ENCODE data around the gene TBX3. TPM values are rescaled to one million over a fixed set of nuclear protein-coding genes. Genes with fewer than 3 reads are reported as not detected.

Gene TBX3
- total RNA-seq, 1 donor from 2014 or later: 27.2 TPM

DNA sequence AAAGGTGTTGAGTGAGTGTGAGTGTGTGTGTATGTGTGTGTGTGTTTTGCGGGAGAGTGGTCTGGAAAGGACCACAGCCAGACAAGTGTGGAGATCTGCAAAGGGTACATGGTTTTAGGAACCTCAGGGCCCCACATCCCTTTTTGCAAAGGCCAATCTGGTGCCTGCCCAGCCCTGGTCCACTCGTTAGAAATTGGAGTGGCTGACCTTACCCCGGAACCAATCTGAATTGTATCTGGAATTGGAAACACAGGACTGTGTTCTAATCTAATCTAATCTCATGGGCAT lies 11.3 kb upstream of the TBX3 start:
- DNase-seq: no peak
- H3K9me3 ChIP-seq (replicated peaks): no peaks in the 10 kb centered on the region
- H3K27ac ChIP-seq (replicated peaks): no peak overlapping the region
- peaks cover 26% of the 10 kb centered on the region for H3K4me1 ChIP-seq
- intact Hi-C loops (cut with micrococcal nuclease): no loop called here
- H3K36me3 ChIP-seq: no peaks in the 10 kb centered on the region
- TF ChIP-seq CTCF (IDR thresholded peaks at IDR 0.05; ENCODE audit: borderline replicate concordance): no peak
- H3K27me3 ChIP-seq (ENCODE audit: low read depth): peaks cover 100% of the 10 kb centered on the region
- H3K4me3 ChIP-seq: no peak overlapping the region

DNA sequence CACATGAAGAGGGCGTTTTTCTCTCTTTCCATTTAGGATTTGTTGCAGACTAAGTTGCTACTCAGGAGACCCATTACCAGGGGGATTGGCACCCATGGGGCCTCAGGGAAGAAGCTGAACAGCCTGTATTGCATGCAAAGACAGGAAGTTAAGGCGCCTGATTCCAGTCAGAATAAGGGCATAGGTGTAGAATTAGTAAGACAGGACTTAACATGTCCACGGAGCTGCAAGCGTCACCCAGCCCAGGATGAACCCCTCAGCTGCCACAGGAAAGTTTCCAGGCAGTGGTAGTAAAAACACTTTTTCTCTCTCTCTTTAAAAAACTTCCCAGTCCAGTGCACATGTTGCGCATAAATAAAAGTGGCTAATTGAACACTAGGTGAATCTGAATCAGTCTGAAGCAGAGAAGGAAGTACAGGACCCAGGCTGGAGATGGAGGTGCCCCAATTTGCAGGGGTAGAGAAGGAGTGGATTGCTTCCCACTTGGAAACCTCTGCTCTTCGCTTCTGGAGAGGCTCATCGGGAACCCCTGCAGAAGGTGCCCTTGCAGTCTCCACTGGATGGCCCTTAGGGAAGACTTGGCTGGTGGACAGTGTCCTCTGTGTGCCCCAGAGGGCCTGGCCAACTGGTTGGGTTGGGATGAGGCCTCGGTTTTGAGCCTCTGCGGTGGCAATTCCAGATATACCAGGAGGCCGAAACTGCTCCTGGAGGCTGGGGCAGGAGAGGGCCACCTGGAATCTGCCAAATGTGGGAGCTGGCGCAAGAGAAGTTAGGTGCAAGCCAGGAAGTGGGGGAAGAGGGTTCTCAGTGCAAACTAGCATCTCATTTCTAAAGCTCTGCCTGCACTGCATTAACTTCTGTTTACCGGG lies 10.7 kb upstream of the TBX3 start:
- H3K36me3 ChIP-seq: no peaks in the 10 kb centered on the region
- intact Hi-C loops (cut with micrococcal nuclease): no loop called here
- peaks cover 100% of the 10 kb centered on the region for H3K27me3 ChIP-seq (ENCODE audit: low read depth)
- H3K27ac ChIP-seq (replicated peaks): no peak overlapping the region
- H3K9me3 ChIP-seq (replicated peaks): no peaks in the 10 kb centered on the region
- peaks cover 24% of the 10 kb centered on the region for H3K4me1 ChIP-seq
- no peak for TF ChIP-seq CTCF (IDR thresholded peaks at IDR 0.05; ENCODE audit: borderline replicate concordance)
- H3K4me3 ChIP-seq: no peak overlapping the region
- DNase-seq: no peak

GRCh38 chr12:114693532-114693931 lies 9.6 kb upstream of the TBX3 start:
- TF ChIP-seq CTCF (IDR thresholded peaks at IDR 0.05; ENCODE audit: borderline replicate concordance): no peak
- Histone ChIP-seq H3K9me3 (replicated peaks) (no peaks in the 10 kb centered on the region), H3K4me1 (peaks cover 24% of the 10 kb centered on the region), H3K4me3 (no peak overlapping the region), H3K27me3 (ENCODE audit: low read depth) (peaks cover 100% of the 10 kb centered on the region), H3K27ac (replicated peaks) (no peak overlapping the region), H3K36me3 (no peaks in the 10 kb centered on the region)
- DNase-seq: no peak
- intact Hi-C loops (cut with micrococcal nuclease): no loop called here

DNA sequence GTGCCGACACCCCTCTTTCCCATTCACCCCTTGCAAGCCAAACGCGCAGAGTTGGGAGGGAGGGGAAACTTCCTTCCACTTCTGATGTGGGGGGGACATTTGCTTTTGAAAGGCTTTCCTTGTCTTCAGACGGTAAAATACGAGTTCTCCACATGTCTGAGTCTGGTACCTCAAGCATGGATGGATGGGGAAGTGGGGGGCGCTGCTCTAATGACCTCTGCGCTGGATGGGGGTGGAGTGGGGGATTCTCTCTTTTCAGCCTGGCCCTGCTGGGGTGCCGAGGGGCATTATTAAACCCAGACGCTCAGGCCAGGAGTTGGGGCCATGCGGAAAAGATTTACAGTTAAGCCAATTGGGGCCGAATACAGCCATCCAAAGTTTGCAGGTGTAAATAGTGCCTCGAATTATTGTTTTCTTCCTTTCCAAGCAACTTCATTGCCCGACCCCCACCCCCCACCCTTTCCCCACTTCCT lies 9.1 kb upstream of the TBX3 start:
- no peak overlapping the region for H3K27ac ChIP-seq (replicated peaks)
- no peaks in the 10 kb centered on the region for H3K9me3 ChIP-seq (replicated peaks)
- DNase-seq: no peak
- H3K4me3 ChIP-seq: peak overlapping the region; percentile 61
- no peaks in the 10 kb centered on the region for H3K36me3 ChIP-seq
- no peak for TF ChIP-seq CTCF (IDR thresholded peaks at IDR 0.05; ENCODE audit: borderline replicate concordance)
- H3K4me1 ChIP-seq: peaks cover 20% of the 10 kb centered on the region
- intact Hi-C loops (cut with micrococcal nuclease): no loop called here
- peaks cover 100% of the 10 kb centered on the region for H3K27me3 ChIP-seq (ENCODE audit: low read depth)

DNA sequence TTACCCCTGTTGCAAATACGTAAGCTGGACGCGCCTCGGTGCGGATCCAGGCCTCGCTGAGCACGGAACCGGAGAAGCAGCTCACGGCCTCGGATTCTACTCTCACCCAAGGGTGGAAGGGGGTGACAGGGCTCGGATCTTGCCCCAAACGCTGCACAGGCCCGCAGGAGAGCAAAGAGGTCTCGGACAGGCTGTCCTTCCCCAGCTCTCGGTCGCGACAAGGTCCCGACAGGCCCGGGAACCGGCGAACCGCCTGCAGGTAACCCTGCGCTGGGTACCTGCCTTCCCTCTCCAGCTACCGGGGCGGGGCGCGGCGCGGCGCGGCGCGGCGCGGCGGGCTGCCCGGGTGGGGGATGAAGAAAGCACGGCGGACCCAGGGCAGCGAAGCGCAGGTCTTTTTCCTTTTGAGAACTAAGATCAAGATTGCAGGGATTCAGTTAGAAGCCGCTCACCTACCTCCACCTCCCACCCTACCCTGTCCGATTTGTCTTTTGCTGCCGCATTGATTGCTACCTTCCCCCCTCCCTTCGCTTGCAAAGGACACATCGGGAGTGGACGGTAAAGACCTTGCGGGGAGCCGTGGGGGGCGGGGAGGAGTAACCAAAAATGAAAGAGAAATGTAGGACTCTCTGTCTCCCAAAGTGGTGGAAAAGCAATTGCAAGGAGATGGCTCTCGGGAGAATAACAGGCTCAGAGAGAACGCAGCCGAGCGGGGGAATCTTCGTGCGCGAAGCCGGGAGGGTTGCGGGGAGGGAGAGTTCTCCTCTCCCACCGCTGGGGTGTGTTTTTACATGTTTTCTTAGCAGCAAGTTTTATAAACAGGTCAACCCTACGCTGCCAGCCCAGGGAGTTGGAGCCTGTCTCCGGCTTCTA lies 8.4 kb upstream of the TBX3 start:
- H3K4me3 ChIP-seq: peak overlapping the region; percentile 61
- TF ChIP-seq CTCF (IDR thresholded peaks at IDR 0.05; ENCODE audit: borderline replicate concordance): no peak
- H3K4me1 ChIP-seq: peaks cover 16% of the 10 kb centered on the region
- no peak for DNase-seq
- intact Hi-C loops (cut with micrococcal nuclease): no loop called here
- peaks cover 100% of the 10 kb centered on the region for H3K27me3 ChIP-seq (ENCODE audit: low read depth)
- no peaks in the 10 kb centered on the region for H3K36me3 ChIP-seq
- peak overlapping the region; percentile 25 for H3K27ac ChIP-seq (replicated peaks)
- no peaks in the 10 kb centered on the region for H3K9me3 ChIP-seq (replicated peaks)

All from left ventricle myocardium inferior (tissue), 1 donor.